Dermis microvascular lymphatic vessel endothelial cell (primary cell): ENCODE data around the gene WDR49. TPM values are rescaled to one million over a fixed set of nuclear protein-coding genes. Genes with fewer than 3 reads are reported as not detected.
"Not testable (repeated sequence)": the region's sequence is repeated elsewhere in the genome, so short reads cannot be mapped to it uniquely, and the experiment has no call there.

Experiments used
- DNase-seq, 2 donors: peaks; one replicate each; pipeline versions ENCODE4 v3.0.0 to v3.0.0-alpha.2; 2010; ENCODE audit warnings: low read depth in 2 of 2
- total RNA-seq: library from RNA; depleted of rRNA; stranded (reverse); fragments of >200 nt; gene quantifications from 2 replicates; pipeline ENCODE4 v1.2.1, GENCODE V29; 2014

Gene WDR49
- total RNA-seq, 1 donor from 2014 or later, result 0.13 TPM

- DNase-seq, result no peak
Observed at GRCh38 chr3:167615030-167615429, 38.7 kb downstream of the WDR49 start.

DNA sequence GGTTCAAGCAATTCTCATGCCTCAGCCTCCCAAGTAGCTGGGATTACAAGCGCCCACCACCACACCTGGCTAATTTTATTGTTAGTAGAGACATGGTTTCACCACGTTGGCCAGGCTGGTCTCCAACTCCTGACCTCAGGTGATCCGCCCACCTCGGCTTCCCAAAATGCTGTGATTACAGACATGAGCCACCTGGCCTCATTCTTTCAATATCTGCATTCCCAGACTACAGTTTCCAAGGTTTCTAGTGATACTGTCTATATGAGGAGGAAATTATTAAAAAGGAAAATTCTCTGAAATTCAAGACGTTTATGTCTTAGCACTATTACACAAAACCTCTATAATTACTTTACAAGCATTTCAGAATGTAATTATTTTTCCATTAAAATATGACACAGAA is 39.5 kb downstream of the WDR49 start:
- DNase-seq, result not testable (repeated sequence)

DNA sequence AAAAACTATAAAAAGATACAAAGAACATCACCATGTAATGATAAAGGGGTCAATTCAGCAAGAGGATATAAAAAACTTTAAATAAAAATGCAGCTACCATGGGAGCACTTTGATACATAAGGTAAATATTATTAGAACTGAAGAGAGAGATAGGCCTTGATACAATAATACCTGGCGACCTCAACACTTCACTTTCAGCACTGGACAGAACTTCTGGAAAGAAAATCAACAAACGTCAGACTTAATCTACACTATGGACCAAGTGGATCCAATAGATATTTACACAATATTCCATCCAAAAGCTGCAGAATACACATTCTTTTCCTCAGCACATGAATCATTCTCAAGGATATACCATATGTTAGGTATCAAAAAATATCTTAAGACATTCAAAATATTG is 42.0 kb downstream of the WDR49 start:
- no peak for DNase-seq

DNA sequence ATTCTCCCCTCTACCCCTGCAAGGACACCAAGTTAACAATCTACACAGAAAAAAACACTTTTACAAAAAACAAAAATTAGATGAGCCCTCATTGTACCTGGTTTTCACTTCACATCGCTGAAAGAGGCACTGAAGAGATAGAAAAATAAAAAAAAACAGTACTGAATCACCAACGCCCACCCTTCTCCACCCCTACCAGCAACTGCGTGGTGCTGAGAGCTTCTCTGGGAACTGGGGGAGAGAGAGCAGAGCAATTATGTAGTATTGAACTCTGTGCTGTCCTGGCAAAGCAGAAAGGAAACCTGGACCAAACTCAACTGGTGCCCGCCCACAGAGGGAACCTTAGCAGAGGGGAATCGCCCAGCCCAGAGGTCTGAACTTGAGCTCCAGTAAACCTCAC is 44.6 kb downstream of the WDR49 start:
- no peak for DNase-seq

GRCh38 chr3:167606836-167607235 is 46.9 kb downstream of the WDR49 start:
- no peak for DNase-seq

DNA sequence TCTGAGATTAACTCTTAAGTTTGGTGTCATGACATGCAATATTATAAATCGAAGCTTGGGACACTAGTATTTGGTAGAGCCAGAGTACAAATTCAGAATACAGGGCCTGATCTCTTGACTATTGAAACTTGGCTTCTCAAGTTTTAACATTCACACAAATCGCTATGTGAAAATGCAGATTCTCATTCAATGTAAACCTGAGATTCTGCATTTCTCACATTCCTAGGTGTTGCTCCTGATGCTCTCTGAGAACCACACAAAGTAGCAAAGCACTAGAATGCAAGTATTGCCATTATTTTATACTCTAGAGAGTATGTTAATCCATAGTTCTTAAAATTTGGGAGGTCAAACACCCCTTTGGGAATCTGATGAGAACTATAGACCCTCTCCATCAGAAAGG is 47.9 kb downstream of the WDR49 start:
- no peak for DNase-seq

DNA sequence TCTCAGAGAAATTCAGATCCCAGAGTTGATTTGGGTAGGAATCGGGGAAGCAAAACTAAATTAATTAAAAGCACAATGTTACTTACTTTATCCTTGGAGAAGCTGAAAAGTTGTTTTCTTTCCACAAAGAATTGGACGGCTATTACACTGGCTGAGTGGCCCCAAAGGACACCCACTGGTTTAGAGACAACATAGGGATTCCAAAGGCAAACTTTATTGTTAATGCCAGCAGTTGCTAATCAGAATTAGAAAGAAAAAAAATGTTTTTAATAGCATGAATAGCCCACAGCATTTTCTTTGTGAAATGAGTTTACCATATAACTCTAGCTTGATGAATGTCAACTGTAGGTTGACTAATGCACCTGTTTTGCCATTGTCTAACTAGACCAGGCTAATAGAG is 51.7 kb downstream of the WDR49 start:
- DNase-seq, result no peak

DNA sequence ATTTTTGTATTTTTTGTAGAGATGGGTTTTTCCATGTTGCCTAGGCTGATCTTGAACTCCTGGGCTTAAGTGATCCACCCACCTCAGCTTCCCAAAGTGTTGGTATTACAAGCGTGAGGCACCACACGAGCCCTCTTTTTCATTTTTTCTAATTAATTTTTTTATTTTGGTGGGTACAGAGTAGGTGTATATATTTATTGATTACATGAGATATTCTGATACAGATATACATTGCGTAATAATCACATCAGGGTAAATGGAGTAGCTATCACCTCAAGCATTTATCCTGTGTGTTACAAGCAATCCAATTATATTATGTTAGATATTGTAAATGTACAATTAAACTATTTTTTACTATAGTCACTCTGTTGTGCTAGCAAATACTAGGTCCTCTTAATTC is 66.1 kb downstream of the WDR49 start:
- no peak for DNase-seq

DNA sequence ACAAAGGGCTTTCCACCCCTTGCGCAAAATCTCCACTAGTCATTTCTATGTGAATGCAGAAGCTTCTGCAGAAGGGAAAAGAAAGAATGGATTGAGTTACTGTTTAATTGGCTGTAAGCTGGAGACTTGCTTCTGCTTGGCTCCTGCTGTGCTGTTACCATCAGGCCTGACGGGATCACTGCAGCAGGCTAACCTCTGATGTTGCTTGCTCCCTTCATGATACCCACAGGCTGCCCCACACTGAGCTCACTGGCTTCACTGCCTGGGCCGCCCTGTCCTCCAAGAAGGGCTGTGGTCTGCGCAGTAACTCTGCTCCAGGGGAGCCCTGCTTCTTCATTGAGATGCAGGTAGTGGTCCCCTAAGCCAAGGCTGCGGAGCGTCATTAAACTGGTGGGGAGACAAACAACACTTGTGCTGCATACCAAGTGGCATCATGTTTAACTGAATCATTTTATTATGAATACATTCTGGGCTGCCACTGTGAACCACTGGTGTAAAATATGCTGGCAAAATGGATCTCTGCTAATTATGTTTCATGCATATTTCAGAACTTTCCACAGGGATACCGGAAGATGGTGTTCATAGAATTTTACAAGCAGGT is 78.6 kb downstream of the WDR49 start:
- DNase-seq, result no peak

GRCh38 chr3:167572991-167573390 is 80.8 kb downstream of the WDR49 start:
- no peak for DNase-seq

DNA sequence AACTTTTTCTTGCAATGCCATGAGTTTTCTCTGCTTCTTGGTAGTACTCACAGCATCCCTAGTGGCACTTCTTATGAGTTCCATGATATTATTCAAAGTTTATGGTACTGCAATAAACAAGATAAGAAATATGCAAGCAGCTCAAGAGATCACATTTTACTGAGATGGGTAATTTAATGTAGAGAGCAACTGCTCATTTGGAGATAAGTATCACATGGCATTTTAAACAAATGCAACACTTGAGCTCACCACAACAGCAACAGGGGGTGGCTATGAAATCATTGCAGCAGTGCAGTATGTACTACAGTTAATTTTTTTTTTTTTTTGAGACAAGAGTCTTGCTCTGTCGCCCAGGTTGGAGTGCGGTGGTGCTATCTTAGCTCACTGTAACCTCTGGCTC is 85.1 kb downstream of the WDR49 start:
- DNase-seq, result no peak

- no peak for DNase-seq
Observed at GRCh38 chr3:167565489-167565888, 88.3 kb downstream of the WDR49 start.

GRCh38 chr3:167564612-167565011 is 89.1 kb downstream of the WDR49 start:
- no peak for DNase-seq

DNA sequence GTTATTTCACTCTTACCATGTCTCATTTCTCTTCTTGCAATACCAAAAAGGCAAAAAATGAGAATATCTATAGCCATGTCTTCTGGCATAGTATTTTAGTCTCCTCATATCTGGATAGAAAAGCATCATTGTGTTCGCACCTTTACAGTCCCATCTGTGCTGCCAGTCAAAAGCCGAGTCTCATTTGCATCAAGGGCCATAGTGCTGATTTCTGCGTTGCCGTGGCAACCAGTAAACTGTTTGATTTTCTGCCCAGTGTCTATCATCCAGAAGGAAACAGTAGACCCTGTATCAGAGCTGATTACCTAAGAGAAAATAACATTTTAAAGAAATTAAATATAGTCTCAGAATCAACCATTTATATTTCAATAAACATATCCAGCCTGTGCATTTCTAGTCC is 93.8 kb downstream of the WDR49 start:
- DNase-seq, result no peak

- no peak for DNase-seq
Observed at GRCh38 chr3:167554898-167555297, 98.8 kb downstream of the WDR49 start.

DNA sequence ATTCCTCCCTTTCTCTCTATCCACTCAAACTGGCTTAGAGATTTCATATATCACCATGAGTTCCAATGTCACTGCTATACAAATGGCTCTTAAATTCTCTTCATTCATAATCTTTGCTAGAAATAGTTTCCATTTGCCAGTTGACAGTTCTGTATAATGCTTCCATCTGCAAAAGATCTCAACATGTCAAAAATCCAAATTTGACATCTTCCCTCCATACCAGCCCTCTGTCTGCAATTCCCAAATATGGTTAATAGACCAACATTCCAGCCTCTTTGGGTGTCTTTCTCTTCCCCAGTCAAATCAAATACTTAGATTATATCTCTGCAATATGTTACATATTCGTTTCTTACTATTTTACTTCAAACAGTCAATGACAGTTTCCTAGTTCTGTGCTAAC is 115.7 kb downstream of the WDR49 start:
- DNase-seq, result no peak

DNA sequence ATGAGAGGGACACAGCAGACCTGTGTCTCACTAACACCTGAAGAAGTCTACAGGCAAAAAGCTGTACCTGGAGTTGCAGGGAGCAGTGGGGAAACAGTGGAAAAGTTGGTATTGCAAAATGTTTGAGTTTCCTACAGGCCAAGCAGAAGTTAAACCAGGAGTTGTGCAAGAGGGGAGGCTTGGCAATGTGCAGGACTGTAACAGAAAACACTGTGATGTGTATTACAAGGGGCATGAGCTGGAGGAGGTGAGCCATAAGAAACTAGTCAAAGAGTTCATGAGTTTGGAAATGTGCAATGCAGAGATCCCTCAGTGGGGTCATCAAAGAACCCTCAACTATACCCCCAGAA is 132.8 kb downstream of the WDR49 start:
- DNase-seq, result no peak

- DNase-seq, result no peak
Observed at GRCh38 chr3:167520266-167521005, 133.3 kb downstream of the WDR49 start.

DNA sequence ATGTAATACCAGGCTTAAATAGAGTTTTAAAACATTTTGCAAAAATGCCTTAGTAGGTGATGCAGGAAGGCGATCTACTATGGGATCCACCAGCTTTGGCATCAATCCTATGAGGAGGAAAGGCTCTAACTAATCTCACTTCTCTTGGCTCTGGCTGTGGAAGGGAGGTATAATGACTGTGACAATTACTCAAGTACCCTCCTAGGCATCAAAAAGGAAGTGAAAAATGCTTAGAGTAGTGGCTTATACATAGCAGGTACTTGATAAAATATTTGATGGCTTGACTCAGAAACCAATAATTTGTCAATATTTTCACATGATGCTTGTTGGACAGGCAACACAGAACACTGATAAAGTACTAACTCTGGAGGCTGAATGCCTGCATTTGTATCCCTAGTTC is 145.8 kb downstream of the WDR49 start:
- no peak for DNase-seq

DNA sequence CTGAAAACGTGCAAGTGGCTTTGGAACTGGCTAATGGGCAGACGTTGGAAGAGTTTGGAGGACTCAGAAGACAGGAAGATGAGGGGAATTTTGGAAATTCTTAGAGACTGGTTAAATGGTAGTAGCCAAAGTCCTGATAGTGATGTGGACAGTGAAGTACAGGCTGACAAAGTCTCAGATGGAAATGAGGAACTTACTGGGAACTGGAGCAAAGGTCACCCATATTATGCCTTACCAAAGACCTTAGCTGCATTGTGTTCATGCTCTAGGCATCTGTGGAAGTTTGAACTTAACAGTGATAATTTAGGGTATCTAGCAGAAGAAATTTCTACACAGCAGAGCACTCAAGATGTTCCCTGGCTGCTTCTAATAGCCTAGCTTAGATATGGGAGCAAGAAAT is 151.3 kb downstream of the WDR49 start:
- no peak for DNase-seq

GRCh38 chr3:167501941-167502340 is 151.8 kb downstream of the WDR49 start:
- no peak for DNase-seq

DNA sequence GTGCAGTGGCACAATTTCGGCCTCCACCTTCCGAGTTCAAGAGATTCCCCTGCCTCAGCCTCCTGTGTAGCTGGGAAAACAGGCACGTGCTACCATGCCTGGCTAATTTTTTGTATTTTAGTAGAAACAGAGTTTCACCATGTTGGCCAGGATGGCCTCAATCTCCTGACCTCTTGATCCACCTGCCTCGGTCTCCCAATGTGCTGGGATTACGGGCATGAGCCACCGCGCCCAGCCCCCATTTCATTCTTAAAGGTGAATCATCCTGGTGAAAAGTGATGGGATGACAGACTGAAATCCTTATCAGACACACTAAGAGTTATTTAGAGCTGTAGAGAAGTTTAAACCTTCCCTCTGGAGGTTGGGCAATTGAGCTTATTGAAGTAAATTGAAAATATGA is 155.8 kb downstream of the WDR49 start:
- no peak for DNase-seq

GRCh38 chr3:167493244-167493643 is 160.5 kb downstream of the WDR49 start:
- no peak for DNase-seq

DNA sequence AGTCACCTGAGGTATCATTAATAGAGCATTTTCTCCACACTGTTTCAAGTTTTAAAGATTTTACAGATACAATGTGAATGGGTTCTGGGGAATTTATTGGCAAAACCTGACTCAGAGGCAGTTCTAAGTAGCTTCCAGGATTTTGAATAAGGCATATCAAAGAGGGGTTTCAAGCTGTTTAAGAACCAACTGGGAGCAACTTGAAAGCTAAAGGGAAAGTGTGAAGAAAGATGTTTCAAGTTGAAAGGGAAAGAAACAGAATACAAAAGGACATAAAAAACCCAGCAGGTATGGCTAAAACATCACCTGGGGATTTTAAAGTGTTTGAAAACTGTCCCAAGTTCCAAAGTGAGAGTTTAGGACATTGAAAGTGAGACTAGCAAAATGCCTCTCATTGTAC is 162.1 kb downstream of the WDR49 start:
- DNase-seq, result no peak
